Endodermal cell (in vitro differentiated cells): ENCODE data around the gene COL28A1. TPM values are rescaled to one million over a fixed set of nuclear protein-coding genes. Genes with fewer than 3 reads are reported as not detected.

Experiments used
- DNase-seq: peaks from one replicate; pipeline ENCODE4 v3.0.0-alpha.2; 2017
- H3K27ac ChIP-seq: 2 replicates; pipeline ENCODE4 v1.5.1; 2013; ENCODE audit warnings: mild to moderate bottlenecking, low read depth, low read length, moderate library complexity
- H3K27me3 ChIP-seq: 2 replicates; pipeline ENCODE4 v1.6.1; 2013; ENCODE audit warnings: mild to moderate bottlenecking, low read length, moderate library complexity; ENCODE audit not compliant: insufficient read depth, control insufficient read depth, poor library complexity, severe bottlenecking
- H3K36me3 ChIP-seq: 2 replicates; pipeline ENCODE4 v1.7.0; 2013; ENCODE audit warnings: mild to moderate bottlenecking, low read length, moderate library complexity; ENCODE audit not compliant: control insufficient read depth, insufficient read depth
- H3K4me1 ChIP-seq: one replicate; pipeline ENCODE4 v1.7.0; 2013; ENCODE audit warnings: low read length; ENCODE audit not compliant: control insufficient read depth, insufficient read depth
- H3K4me3 ChIP-seq: 2 replicates; pipeline ENCODE4 v1.5.1; 2013; ENCODE audit warnings: mild to moderate bottlenecking, low read length, moderate library complexity
- H3K9ac ChIP-seq: 2 replicates; pipeline ENCODE4 v1.6.1; 2013; ENCODE audit warnings: mild to moderate bottlenecking, low read length, moderate library complexity; ENCODE audit not compliant: poor library complexity, severe bottlenecking; ENCODE audit errors: extremely low read depth
- H3K9me3 ChIP-seq: 2 replicates; pipeline ENCODE4 v1.6.1; 2013; ENCODE audit warnings: mild to moderate bottlenecking, low read length, moderate library complexity; ENCODE audit not compliant: control insufficient read depth
- H3K27ac Mint-ChIP-seq: 2 replicates; pipeline ENCODE4 v1.8.0; 2020; ENCODE audit warnings: mixed read lengths
- H3K27me3 Mint-ChIP-seq: 2 replicates; pipeline ENCODE4 v1.8.0; 2021; ENCODE audit warnings: mild to moderate bottlenecking, mixed read lengths; ENCODE audit not compliant: insufficient read depth
- H3K36me3 Mint-ChIP-seq: 2 replicates; pipeline ENCODE4 v1.8.0; 2020; ENCODE audit warnings: low read depth, mixed read lengths
- H3K4me1 Mint-ChIP-seq: 2 replicates; pipeline ENCODE4 v1.8.0; 2020; ENCODE audit warnings: mixed read lengths
- H3K4me3 Mint-ChIP-seq: 2 replicates; pipeline ENCODE4 v1.8.0; 2020; ENCODE audit warnings: mild to moderate bottlenecking, moderate library complexity, mixed read lengths
- H3K9me3 Mint-ChIP-seq: 2 replicates; pipeline ENCODE4 v1.8.0; 2020; ENCODE audit warnings: mild to moderate bottlenecking, mixed read lengths
- CTCF ChIP-seq: fragments of 200-600 bp; sonication (generic); conservative IDR thresholded peaks from 2 replicates; pipeline ENCODE4 v1.5.0; 2021; ENCODE audit warnings: antibody characterized with exemption, mild to moderate bottlenecking
- WGBS, 2 experiments: methylation state at CpG; one replicate each; pipeline versions ENCODE4 v1.1.5 to v1.1.7; 2013; ENCODE audit warnings: missing lambda C conversion rate in 2 of 2, mixed read lengths in 1 of 2; ENCODE audit not compliant: insufficient coverage in 1 of 2, insufficient read length in 1 of 2; 5-methylcytosine and 5-hydroxymethylcytosine counted together
- total RNA-seq, 2 donors: library from RNA; stranded (reverse); fragmentation: NEBNext Ultra II Directional in 1 of 2; extraction: Animal tissue kit (Norgen Biotek cat#: 25700) in 1 of 2; gene quantifications; 2 replicates in 1 of 2; 3 replicates in 1 of 2; pipeline ENCODE4 v1.2.1, GENCODE V29; 2021

The COL28A1 gene
- total RNA-seq, 2 donors from 2014 or later: 0.44 to 1.2 TPM

GRCh38 chr7:7323352-7323751 lies 212.3 kb downstream of the COL28A1 start:
- Mint-ChIP-seq H3K4me1 (peaks cover 18% of the 10 kb centered on the region), H3K9me3 (no peaks in the 10 kb centered on the region), H3K4me3 (no peak overlapping the region), H3K27me3 (peaks cover 42% of the 10 kb centered on the region), H3K36me3 (no peaks in the 10 kb centered on the region), H3K27ac (no peak overlapping the region)
- H3K36me3 ChIP-seq: no peaks in the 10 kb centered on the region
- H3K4me3 ChIP-seq: no peak overlapping the region
- no peaks in the 10 kb centered on the region for H3K9me3 ChIP-seq
- peak; percentile 54 for DNase-seq
- no peak for TF ChIP-seq CTCF
- H3K27ac ChIP-seq: no peak overlapping the region
- peaks cover 10% of the 10 kb centered on the region for H3K27me3 ChIP-seq
- H3K9ac ChIP-seq: peak overlapping the region; percentile 36
- no peaks in the 10 kb centered on the region for H3K4me1 ChIP-seq
- WGBS, 2 experiments: 60 to 75% methylated on average over 6 of the region's 6 CpGs

GRCh38 chr7:7321681-7322080 lies 214.0 kb downstream of the COL28A1 start:
- WGBS, 2 experiments: 68 to 93% methylated on average over 5 of the region's 5 CpGs
- no peak overlapping the region for H3K27ac Mint-ChIP-seq
- no peak overlapping the region for H3K9ac ChIP-seq
- TF ChIP-seq CTCF: no peak
- H3K4me1 Mint-ChIP-seq: peaks cover 18% of the 10 kb centered on the region
- no peaks in the 10 kb centered on the region for H3K36me3 ChIP-seq
- peaks cover 38% of the 10 kb centered on the region for H3K27me3 Mint-ChIP-seq
- H3K36me3 Mint-ChIP-seq: no peaks in the 10 kb centered on the region
- H3K4me3 ChIP-seq: no peak overlapping the region
- H3K4me1 ChIP-seq: no peaks in the 10 kb centered on the region
- H3K27ac ChIP-seq: no peak overlapping the region
- no peak for DNase-seq
- H3K4me3 Mint-ChIP-seq: no peak overlapping the region
- peaks cover 10% of the 10 kb centered on the region for H3K27me3 ChIP-seq
- no peaks in the 10 kb centered on the region for H3K9me3 ChIP-seq
- H3K9me3 Mint-ChIP-seq: no peaks in the 10 kb centered on the region

- no peaks in the 10 kb centered on the region for H3K36me3 Mint-ChIP-seq
- no peaks in the 10 kb centered on the region for H3K4me1 ChIP-seq
- no peak overlapping the region for H3K9ac ChIP-seq
- H3K4me3 Mint-ChIP-seq: no peak overlapping the region
- 93 to 100% methylated on average over 1 of the region's 1 CpG for WGBS, 2 experiments
- DNase-seq: no peak
- no peaks in the 10 kb centered on the region for H3K27me3 ChIP-seq
- H3K4me1 Mint-ChIP-seq: peaks cover 10% of the 10 kb centered on the region
- H3K4me3 ChIP-seq: no peak overlapping the region
- TF ChIP-seq CTCF: no peak
- H3K36me3 ChIP-seq: no peaks in the 10 kb centered on the region
- peaks cover 16% of the 10 kb centered on the region for H3K27me3 Mint-ChIP-seq
- H3K9me3 Mint-ChIP-seq: no peaks in the 10 kb centered on the region
- no peak overlapping the region for H3K27ac Mint-ChIP-seq
- no peak overlapping the region for H3K27ac ChIP-seq
- H3K9me3 ChIP-seq: no peaks in the 10 kb centered on the region
Observed at GRCh38 chr7:7318601-7319000, 217.1 kb downstream of the COL28A1 start.
